ENCODE measurements around the gene CANX. TPM values are rescaled to one million over a fixed set of nuclear protein-coding genes. Genes with fewer than 3 reads are reported as not detected.
"Not testable (repeated sequence)": the region's sequence is repeated elsewhere in the genome, so short reads cannot be mapped to it uniquely, and the experiment has no call there.

CANX gene, protein sequence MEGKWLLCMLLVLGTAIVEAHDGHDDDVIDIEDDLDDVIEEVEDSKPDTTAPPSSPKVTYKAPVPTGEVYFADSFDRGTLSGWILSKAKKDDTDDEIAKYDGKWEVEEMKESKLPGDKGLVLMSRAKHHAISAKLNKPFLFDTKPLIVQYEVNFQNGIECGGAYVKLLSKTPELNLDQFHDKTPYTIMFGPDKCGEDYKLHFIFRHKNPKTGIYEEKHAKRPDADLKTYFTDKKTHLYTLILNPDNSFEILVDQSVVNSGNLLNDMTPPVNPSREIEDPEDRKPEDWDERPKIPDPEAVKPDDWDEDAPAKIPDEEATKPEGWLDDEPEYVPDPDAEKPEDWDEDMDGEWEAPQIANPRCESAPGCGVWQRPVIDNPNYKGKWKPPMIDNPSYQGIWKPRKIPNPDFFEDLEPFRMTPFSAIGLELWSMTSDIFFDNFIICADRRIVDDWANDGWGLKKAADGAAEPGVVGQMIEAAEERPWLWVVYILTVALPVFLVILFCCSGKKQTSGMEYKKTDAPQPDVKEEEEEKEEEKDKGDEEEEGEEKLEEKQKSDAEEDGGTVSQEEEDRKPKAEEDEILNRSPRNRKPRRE
- total RNA-seq (100 to 1,000 TPM; 377 to 417 TPM), polyA plus RNA-seq (100 to 1,000 TPM; 259 to 394 TPM)

DNA sequence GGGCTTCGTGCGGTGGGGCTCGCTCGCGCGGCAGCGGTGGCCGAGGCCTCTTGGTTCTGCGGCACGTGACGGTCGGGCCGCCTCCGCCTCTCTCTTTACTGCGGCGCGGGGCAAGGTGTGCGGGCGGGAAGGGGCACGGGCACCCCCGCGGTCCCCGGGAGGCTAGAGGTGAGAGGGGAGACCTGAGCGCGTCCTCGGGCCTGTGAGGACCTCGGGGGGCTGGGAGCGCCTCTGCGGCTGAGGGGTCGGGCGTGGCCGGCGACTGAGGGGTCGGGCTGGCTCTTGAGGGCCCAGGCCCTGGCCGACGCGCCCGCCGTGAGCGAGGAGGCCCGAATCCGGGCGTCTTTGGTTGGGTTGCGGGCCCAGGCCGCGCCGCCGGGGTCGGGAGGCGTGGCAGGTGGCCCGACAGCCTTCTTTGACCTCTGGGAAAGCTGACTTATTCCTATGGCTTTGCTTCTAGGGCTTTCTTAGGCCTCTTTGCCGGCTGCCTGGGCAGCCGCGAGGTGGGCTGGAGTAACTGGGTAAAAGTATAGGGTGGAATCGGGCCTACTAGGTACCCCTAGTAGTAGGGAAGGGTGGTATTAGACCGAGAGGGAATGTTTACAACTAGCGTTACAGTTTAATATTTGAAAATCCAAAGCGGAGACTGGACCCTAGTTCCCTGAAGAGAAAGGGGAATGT lies at the start of gene CANX:
CANX (plus strand) TSS at position 33 of the 681 bp plus-strand sequence. CDS start 6,715 bp downstream, outside the sequence.
- H3K27ac Mint-ChIP-seq, result peak within 1 kb of the TSS; percentile 97 to 100 (median 99)
- H3K9me3 Mint-ChIP-seq, result no peaks in the 10 kb centered on the region
- H3K4me1 Mint-ChIP-seq, result peaks cover 30 to 71% (median 49%) of the 10 kb centered on the region in 4 donors
- intact Hi-C loops (cut with micrococcal nuclease), result loop anchor here (1.0 to 2.0 kb wide), 6 partner anchors 21 to 149 kb away; partner anchors contain the start of genes HNRNPH1, MAML1, RUFY1 and SQSTM1
- Histone ChIP-seq H3K4me3 (ENCODE audit: low read length in 2 of 2) (peak within 1 kb of the TSS; percentile 88 to 93), H3K4me1 (ENCODE audit: insufficient read depth, low read length) (peaks cover 52% of the 10 kb centered on the region), H3K36me3 (ENCODE audit: insufficient read depth, low read length) (peaks cover 6% of the 10 kb centered on the region), H3K9me3 (ENCODE audit: control insufficient read depth in 1 of 2, low read length in 2 of 2) (no peaks in the 10 kb centered on the region), H3K27ac (ENCODE audit: low read depth, low read length) (peak within 1 kb of the TSS; percentile 95), H3K27me3 (ENCODE audit: insufficient read depth, low read length) (no peaks in the 10 kb centered on the region)
- H3K4me3 Mint-ChIP-seq, result peak within 1 kb of the TSS; percentile 91 to 100 (median 96)
- no peak for DNase-seq
- H3K36me3 Mint-ChIP-seq, result peaks cover 18 to 31% of the 10 kb centered on the region in 2 donors
- ChIA-PET CTCF (ENCODE audit: partially characterized antibody) (interaction anchor here (2.1 kb wide), 1 partner anchor 21 kb away, joined by 7 read pairs; no protein-coding TSS in a partner anchor), POLR2A (ENCODE audit: partially characterized antibody) (interaction anchor here (0.6 to 6.1 kb wide), 4 partner anchors 21 to 76 kb away, joined by 4 to 71 read pairs (median 20); partner anchors contain the start of genes HNRNPH1 and MAML1)
- no peaks in the 10 kb centered on the region for H3K27me3 Mint-ChIP-seq

DNA sequence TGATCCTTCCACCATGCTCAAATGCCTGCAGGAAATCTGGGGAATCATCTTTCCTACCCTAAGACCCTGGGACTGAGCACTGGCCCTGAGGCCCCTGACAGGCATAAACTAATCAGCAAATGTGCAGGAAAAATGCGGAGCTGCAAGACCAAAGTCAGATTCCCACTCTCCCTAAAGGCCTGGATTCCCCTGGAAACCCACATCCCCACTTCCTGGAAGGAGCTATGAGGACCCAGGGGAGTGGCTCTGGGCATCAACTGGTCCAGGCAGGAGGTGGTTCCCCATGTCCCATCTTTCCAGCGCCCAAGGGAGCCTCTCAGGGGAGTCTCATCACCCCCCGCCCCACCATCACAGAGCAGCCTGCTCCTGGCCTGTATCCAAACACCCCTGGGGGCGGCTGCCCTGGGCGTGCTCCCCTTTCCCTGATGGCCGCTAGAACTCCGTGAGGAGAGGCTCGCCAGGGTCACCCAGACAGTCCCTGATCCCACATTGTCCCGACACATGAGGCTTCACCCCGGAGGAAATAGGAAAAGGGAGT lies 49.5 kb upstream of the CANX start:
- H3K27ac ChIP-seq (ENCODE audit: low read depth, low read length); DNase-seq; H3K4me3 Mint-ChIP-seq; H3K27ac Mint-ChIP-seq; POLR2A ChIA-PET (ENCODE audit: partially characterized antibody); H3K36me3 Mint-ChIP-seq; H3K27me3 ChIP-seq (ENCODE audit: insufficient read depth, low read length); H3K27me3 Mint-ChIP-seq; CTCF ChIA-PET (ENCODE audit: partially characterized antibody); H3K4me1 Mint-ChIP-seq; H3K9me3 ChIP-seq (ENCODE audit: control insufficient read depth in 1 of 2, low read length in 2 of 2); H3K36me3 ChIP-seq (ENCODE audit: insufficient read depth, low read length); H3K4me1 ChIP-seq (ENCODE audit: insufficient read depth, low read length); H3K4me3 ChIP-seq (ENCODE audit: low read length in 2 of 2); H3K9me3 Mint-ChIP-seq; intact Hi-C loops (cut with micrococcal nuclease): not testable (repeated sequence)

DNA sequence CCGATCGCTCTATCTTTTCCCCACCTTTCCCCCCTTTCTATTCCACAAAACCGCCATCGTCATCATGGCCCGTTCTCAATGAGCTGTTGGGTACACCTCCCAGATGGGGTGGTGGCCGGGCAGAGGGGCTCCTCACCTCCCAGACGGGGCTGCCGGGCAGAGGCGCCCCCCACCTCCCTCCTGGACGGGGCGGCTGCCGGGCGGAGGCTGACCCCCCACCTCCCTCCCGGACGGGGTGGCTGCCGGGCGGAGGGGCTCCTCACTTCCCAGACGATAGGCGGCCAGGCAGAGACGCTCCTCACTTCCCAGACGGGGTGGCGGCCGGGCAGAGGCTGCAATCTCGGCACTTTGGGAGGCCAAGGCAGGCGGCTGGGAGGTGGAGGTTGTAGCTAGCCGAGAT lies 48.5 kb upstream of the CANX start:
- H3K27me3 ChIP-seq (ENCODE audit: insufficient read depth, low read length); intact Hi-C loops (cut with micrococcal nuclease); H3K4me1 Mint-ChIP-seq; H3K27ac Mint-ChIP-seq; H3K9me3 ChIP-seq (ENCODE audit: control insufficient read depth in 1 of 2, low read length in 2 of 2); DNase-seq; POLR2A ChIA-PET (ENCODE audit: partially characterized antibody); H3K9me3 Mint-ChIP-seq; H3K27me3 Mint-ChIP-seq; H3K4me3 ChIP-seq (ENCODE audit: low read length in 2 of 2); H3K4me3 Mint-ChIP-seq; H3K36me3 Mint-ChIP-seq; H3K36me3 ChIP-seq (ENCODE audit: insufficient read depth, low read length); H3K27ac ChIP-seq (ENCODE audit: low read depth, low read length); H3K4me1 ChIP-seq (ENCODE audit: insufficient read depth, low read length); CTCF ChIA-PET (ENCODE audit: partially characterized antibody): not testable (repeated sequence)

DNA sequence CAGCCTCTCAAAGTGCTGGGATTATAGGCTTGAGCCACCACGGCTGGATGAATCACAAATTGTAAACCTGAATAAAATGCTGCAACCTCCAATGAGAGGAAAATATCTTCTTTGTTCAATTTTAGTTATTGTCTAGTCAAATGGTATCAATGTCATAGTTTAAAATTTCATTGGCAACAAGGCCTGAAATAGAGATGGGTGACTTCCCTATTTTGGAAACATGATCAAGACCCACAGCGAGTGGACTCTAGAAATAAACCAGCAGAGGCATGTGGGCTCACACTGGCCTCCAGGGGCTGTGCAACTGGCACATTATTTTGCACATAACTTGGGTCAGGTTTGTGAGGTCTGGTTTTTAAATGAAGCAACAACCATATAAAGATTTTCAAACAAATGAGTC lies 45.6 kb upstream of the CANX start:
- H3K4me3 ChIP-seq (ENCODE audit: low read length in 2 of 2); intact Hi-C loops (cut with micrococcal nuclease); H3K36me3 ChIP-seq (ENCODE audit: insufficient read depth, low read length); H3K4me1 Mint-ChIP-seq; H3K27me3 Mint-ChIP-seq; CTCF ChIA-PET (ENCODE audit: partially characterized antibody); H3K27ac Mint-ChIP-seq; H3K4me3 Mint-ChIP-seq; POLR2A ChIA-PET (ENCODE audit: partially characterized antibody); H3K27ac ChIP-seq (ENCODE audit: low read depth, low read length); DNase-seq; H3K9me3 ChIP-seq (ENCODE audit: control insufficient read depth in 1 of 2, low read length in 2 of 2); H3K27me3 ChIP-seq (ENCODE audit: insufficient read depth, low read length); H3K4me1 ChIP-seq (ENCODE audit: insufficient read depth, low read length); H3K36me3 Mint-ChIP-seq; H3K9me3 Mint-ChIP-seq: not testable (repeated sequence)

DNA sequence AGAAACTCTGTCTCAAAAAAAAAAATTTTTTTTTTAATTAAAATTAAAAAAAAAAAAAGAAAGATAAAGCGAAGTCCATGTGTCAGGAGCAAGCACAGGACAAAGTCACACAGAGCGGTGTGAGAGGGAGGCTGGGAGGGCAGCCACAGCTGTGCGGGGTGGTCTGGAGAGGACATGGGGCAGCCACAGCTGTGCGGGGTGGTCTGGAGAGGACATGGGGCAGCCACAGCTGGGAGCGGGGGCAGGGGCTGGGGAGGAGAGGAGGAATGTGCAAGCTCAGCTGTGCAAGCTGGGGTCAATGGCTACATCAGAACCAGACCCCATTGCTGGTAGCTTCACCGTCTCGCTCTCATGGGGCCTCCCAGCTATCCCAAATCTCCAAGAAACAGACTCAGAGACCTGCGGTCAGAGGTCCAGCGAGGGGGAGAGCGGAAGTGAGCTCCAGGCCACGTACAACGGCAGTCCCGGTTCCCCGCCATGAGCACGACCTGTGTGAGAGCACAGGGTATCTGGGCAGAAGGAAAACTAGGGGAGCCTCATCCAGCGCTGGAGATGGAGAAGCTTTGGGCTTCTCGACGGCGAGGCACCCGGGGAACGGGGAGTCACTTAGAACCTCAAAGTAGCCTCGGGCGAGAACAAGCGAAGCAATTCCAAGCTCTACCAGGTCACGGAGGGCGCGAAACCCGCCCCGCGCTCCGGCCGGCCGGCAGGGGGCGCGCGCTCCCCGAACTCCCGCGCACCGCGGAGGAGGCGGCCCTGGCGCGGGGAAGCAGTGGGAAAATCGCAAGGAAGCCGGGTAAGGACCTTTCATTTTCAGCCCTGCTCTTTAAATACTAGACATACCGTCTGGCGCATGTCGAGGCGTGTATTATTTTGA lies 41.2 kb upstream of the CANX start:
- DNase-seq, result peak in 3 of 5 donors; percentile 7 to 34 (median 20)
- H3K36me3 Mint-ChIP-seq; CTCF ChIA-PET (ENCODE audit: partially characterized antibody); POLR2A ChIA-PET (ENCODE audit: partially characterized antibody); H3K36me3 ChIP-seq (ENCODE audit: insufficient read depth, low read length); H3K4me1 Mint-ChIP-seq; H3K9me3 Mint-ChIP-seq; H3K27ac Mint-ChIP-seq; H3K27me3 ChIP-seq (ENCODE audit: insufficient read depth, low read length); H3K4me1 ChIP-seq (ENCODE audit: insufficient read depth, low read length); H3K4me3 ChIP-seq (ENCODE audit: low read length in 2 of 2); H3K9me3 ChIP-seq (ENCODE audit: control insufficient read depth in 1 of 2, low read length in 2 of 2); H3K27me3 Mint-ChIP-seq; H3K27ac ChIP-seq (ENCODE audit: low read depth, low read length); intact Hi-C loops (cut with micrococcal nuclease): not testable (repeated sequence)
- peak overlapping the region in 4 of 8 donors; percentile 75 to 84 (median 80) for H3K4me3 Mint-ChIP-seq

DNA sequence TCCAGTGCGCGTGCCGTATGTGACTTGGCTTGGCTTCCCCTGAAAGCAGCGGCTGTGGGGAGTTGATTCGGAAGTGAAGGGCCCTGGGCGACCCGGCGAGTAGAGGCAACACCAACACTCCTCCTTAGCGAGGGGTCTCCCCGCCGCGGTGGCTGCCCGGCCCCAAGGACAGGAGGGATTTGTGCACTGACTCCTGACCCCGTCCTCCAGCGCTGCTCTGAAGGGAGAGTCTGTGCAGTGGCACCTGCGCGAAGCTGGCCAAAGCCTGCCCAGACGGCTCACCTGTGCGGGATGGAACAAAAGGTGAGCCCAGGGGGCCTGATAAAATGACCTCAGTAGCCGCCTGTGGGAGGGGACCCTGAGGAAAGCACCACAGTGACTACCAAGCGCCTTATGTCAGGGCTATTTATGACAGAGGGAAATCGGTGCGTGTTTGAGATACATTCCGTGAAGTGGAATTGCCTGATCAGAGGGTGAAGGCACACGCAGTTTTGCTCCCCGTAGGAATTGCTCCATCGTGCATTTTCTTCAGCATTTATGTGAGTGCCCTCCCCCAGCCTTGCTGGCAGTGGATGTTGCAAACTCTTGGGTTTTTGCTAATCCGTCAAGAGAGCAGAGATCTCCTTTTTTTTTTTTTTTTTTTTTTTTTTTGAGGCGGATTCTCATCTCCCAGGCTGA lies 40.4 kb upstream of the CANX start:
- CTCF ChIA-PET (ENCODE audit: partially characterized antibody), result interaction anchor here (0.6 kb wide), 1 partner anchor 12 kb away, joined by 4 read pairs; no protein-coding TSS in a partner anchor
- not testable (repeated sequence) for H3K27ac ChIP-seq (ENCODE audit: low read depth, low read length); H3K36me3 Mint-ChIP-seq

More for the DNA sequence above, 40.4 kb upstream of the CANX start:
- H3K4me3 Mint-ChIP-seq, result peak overlapping the region; percentile 30 to 84 (median 77)
- H3K27me3 Mint-ChIP-seq; H3K9me3 ChIP-seq (ENCODE audit: control insufficient read depth in 1 of 2, low read length in 2 of 2); H3K4me1 Mint-ChIP-seq; H3K4me1 ChIP-seq (ENCODE audit: insufficient read depth, low read length); H3K27me3 ChIP-seq (ENCODE audit: insufficient read depth, low read length); H3K36me3 ChIP-seq (ENCODE audit: insufficient read depth, low read length); intact Hi-C loops (cut with micrococcal nuclease); H3K9me3 Mint-ChIP-seq; POLR2A ChIA-PET (ENCODE audit: partially characterized antibody): not testable (repeated sequence)
- peak in 2 of 5 donors; percentile 9 to 11 for DNase-seq
- peak overlapping the region in 2 of 7 donors; percentile 17 to 65 for H3K27ac Mint-ChIP-seq
- peak overlapping the region in 1 of 2 donors; percentile 6 for H3K4me3 ChIP-seq (ENCODE audit: low read length in 2 of 2)

Data from CD4-positive, alpha-beta memory T cell (primary cell).